ENCODE data around the gene SLC27A1. TPM values are rescaled to one million over a fixed set of nuclear protein-coding genes. Genes with fewer than 3 reads are reported as not detected.

SLC27A1 gene
- total and polyA plus RNA-seq, 9 of the 15 experiments (the other 6 are each of a cell fraction or from before 2014, with no cell fraction given), result 0.06 to 3.0 (median 1.1) TPM

- no peak for TF ChIP-seq SNIP1 (IDR thresholded peaks at IDR 0.05; ENCODE audit: low read depth)
- 0 out of 2 replicates have a peak, but pooled peaks have one; percentile 28 for TF ChIP-seq TFAP4 (CRISPR knock-in tag; IDR thresholded peaks at IDR 0.05; ENCODE audit: borderline replicate concordance)
- no peak for TF ChIP-seq ZNF311 (CRISPR knock-in tag; IDR thresholded peaks at IDR 0.05)
- TF ChIP-seq, protein P1, sequence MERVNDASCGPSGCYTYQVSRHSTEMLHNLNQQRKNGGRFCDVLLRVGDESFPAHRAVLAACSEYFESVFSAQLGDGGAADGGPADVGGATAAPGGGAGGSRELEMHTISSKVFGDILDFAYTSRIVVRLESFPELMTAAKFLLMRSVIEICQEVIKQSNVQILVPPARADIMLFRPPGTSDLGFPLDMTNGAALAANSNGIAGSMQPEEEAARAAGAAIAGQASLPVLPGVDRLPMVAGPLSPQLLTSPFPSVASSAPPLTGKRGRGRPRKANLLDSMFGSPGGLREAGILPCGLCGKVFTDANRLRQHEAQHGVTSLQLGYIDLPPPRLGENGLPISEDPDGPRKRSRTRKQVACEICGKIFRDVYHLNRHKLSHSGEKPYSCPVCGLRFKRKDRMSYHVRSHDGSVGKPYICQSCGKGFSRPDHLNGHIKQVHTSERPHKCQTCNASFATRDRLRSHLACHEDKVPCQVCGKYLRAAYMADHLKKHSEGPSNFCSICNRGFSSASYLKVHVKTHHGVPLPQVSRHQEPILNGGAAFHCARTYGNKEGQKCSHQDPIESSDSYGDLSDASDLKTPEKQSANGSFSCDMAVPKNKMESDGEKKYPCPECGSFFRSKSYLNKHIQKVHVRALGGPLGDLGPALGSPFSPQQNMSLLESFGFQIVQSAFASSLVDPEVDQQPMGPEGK (CRISPR knock-in tag; IDR thresholded peaks at IDR 0.05; ENCODE audit: borderline replicate concordance), result no peak
- TF ChIP-seq CTCFL (IDR thresholded peaks at IDR 0.05; ENCODE audit: borderline replicate concordance, insufficient read depth, low read depth, low read length, poor library complexity, severe bottlenecking), result peak; percentile 29
- TF ChIP-seq SMARCB1 (IDR thresholded peaks at IDR 0.05; ENCODE audit: insufficient read length, low read depth), result no peak
- 0 out of 2 replicates have a peak, but pooled peaks have one; percentile 64 for TF ChIP-seq ZBTB7A (IDR thresholded peaks at IDR 0.05; ENCODE audit: borderline replicate concordance, control insufficient read depth, low read depth, low read length)
- TF ChIP-seq VEZF1 (CRISPR knock-in tag; IDR thresholded peaks at IDR 0.05), result peak; percentile 81
- TF ChIP-seq, protein P2, sequence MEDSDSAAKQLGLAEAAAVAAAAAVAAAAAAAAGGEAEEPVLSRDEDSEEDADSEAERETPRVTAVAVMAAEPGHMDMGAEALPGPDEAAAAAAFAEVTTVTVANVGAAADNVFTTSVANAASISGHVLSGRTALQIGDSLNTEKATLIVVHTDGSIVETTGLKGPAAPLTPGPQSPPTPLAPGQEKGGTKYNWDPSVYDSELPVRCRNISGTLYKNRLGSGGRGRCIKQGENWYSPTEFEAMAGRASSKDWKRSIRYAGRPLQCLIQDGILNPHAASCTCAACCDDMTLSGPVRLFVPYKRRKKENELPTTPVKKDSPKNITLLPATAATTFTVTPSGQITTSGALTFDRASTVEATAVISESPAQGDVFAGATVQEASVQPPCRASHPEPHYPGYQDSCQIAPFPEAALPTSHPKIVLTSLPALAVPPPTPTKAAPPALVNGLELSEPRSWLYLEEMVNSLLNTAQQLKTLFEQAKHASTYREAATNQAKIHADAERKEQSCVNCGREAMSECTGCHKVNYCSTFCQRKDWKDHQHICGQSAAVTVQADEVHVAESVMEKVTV (CRISPR knock-in tag; IDR thresholded peaks at IDR 0.05), result peak; percentile 17; the same call in 1 of the 2 replicates
- TF ChIP-seq KDM2B (CRISPR knock-in tag; IDR thresholded peaks at IDR 0.05), result no peak
- peak; percentile 27; the same call in 1 of the 2 replicates for TF ChIP-seq CTBP1 (IDR thresholded peaks at IDR 0.05; ENCODE audit: borderline replicate concordance)
- TF ChIP-seq BCOR (IDR thresholded peaks at IDR 0.05), result peak; percentile 26; the same call in 1 of the 2 replicates
- TF ChIP-seq, protein P3, sequence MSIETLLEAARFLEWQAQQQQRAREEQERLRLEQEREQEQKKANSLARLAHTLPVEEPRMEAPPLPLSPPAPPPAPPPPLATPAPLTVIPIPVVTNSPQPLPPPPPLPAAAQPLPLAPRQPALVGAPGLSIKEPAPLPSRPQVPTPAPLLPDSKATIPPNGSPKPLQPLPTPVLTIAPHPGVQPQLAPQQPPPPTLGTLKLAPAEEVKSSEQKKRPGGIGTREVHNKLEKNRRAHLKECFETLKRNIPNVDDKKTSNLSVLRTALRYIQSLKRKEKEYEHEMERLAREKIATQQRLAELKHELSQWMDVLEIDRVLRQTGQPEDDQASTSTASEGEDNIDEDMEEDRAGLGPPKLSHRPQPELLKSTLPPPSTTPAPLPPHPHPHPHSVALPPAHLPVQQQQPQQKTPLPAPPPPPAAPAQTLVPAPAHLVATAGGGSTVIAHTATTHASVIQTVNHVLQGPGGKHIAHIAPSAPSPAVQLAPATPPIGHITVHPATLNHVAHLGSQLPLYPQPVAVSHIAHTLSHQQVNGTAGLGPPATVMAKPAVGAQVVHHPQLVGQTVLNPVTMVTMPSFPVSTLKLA (conservative IDR thresholded peaks at IDR 0.05), result peak in 1 of 2 experiments; percentile 41; a peak in 1 of 4 replicates
- TF ChIP-seq NR2C1 (IDR thresholded peaks at IDR 0.05), result peak; percentile 88
- peak; percentile 56; the same call in 1 of the 2 replicates for TF ChIP-seq NR2C1 (tag; IDR thresholded peaks at IDR 0.05)
- TF ChIP-seq ZKSCAN3 (CRISPR knock-in tag; IDR thresholded peaks at IDR 0.05), result no peak
Observed at GRCh38 chr19:17448131-17448967, 22.0 kb upstream of the SLC27A1 start, which contains the start of gene TMEM221 (continued).
